Gastroesophageal sphincter (tissue), 4 donors: Measurements from ENCODE around the gene SMAD2. TPM values are rescaled to one million over a fixed set of nuclear protein-coding genes. Genes with fewer than 3 reads are reported as not detected.

ENCODE experiments used
- ATAC-seq: fragments of 150-250 bp; one replicate; pipeline ENCODE4 v1.9.1; 2016; ENCODE audit warnings: mild to moderate bottlenecking, moderate library complexity
- H3K27ac ChIP-seq, 4 donors: fragments of 200-600 bp; sonication (generic) in 3 of 4; 1 replicate in 3 of 4; 2 replicates in 1 of 4; pipeline ENCODE4 v1.5.1; 2016 to 2019
- H3K27me3 ChIP-seq: fragments of 200-600 bp; sonication (generic); one replicate; pipeline ENCODE4 v1.5.1; 2019
- H3K36me3 ChIP-seq, 2 donors: fragments of 200-600 bp; sonication (generic); one replicate each; pipeline ENCODE4 v1.5.1; 2019; ENCODE audit warnings: control low read depth in 1 of 2
- H3K4me1 ChIP-seq, 3 donors: fragments of 200-600 bp; sonication (generic); 1 replicate in 2 of 3; 2 replicates in 1 of 3; pipeline ENCODE4 v1.5.1; 2016 to 2019; ENCODE audit warnings: control low read depth in 2 of 3
- H3K4me3 ChIP-seq, 2 donors: fragments of 200-600 bp; sonication (generic); one replicate each; pipeline ENCODE4 v1.5.1; 2019; ENCODE audit warnings: mild to moderate bottlenecking in 1 of 2, moderate library complexity in 1 of 2
- H3K9me3 ChIP-seq, 3 donors: fragments of 200-600 bp; sonication (generic); one replicate each; pipeline ENCODE4 v1.5.1; 2017 to 2019; ENCODE audit warnings: control low read depth in 2 of 3
- EP300 ChIP-seq: sonication (generic); formaldehyde crosslinking; IDR thresholded peaks from one replicate; pipeline ENCODE4 v1.6.1; 2017; ENCODE audit warnings: antibody characterized with exemption, mild to moderate bottlenecking
- POLR2A ChIP-seq, 2 donors: fragments of 450-650 bp; IDR thresholded peaks; one replicate each; pipeline ENCODE4 v1.6.1; 2017; ENCODE audit warnings: antibody characterized with exemption in 2 of 2, mild to moderate bottlenecking in 2 of 2, moderate library complexity in 1 of 2
- POLR2AphosphoS5 ChIP-seq: sonication (generic); formaldehyde crosslinking; IDR thresholded peaks from one replicate; pipeline ENCODE4 v1.6.1; 2017; ENCODE audit warnings: antibody characterized with exemption
- WGBS, 2 donors: methylation state at CpG; one replicate each; pipeline ENCODE4 v1.1.5; 2018; ENCODE audit warnings: low coverage in 1 of 2; 5-methylcytosine and 5-hydroxymethylcytosine counted together
- total RNA-seq, 4 donors: library from RNA; depleted of rRNA; stranded (reverse); fragments of >200 nt; gene quantifications; one replicate each; pipeline ENCODE4 v1.1.0, GENCODE V29; 2016
- TF ChIP-seq, protein P1 (sequence below), 4 experiments: fragments of 200-600 bp in 2 of 4; fragments of 450-650 bp in 2 of 4; sonication (generic) in 1 of 4; IDR thresholded peaks; one replicate each; pipeline ENCODE4 v1.5.1; 2017 to 2019; ENCODE audit warnings: antibody characterized with exemption in 4 of 4, mild to moderate bottlenecking in 2 of 4, moderate library complexity in 2 of 4

The SMAD2 gene
- total RNA-seq, 4 donors from 2014 or later: 76.5 to 143 (median 109) TPM

DNA sequence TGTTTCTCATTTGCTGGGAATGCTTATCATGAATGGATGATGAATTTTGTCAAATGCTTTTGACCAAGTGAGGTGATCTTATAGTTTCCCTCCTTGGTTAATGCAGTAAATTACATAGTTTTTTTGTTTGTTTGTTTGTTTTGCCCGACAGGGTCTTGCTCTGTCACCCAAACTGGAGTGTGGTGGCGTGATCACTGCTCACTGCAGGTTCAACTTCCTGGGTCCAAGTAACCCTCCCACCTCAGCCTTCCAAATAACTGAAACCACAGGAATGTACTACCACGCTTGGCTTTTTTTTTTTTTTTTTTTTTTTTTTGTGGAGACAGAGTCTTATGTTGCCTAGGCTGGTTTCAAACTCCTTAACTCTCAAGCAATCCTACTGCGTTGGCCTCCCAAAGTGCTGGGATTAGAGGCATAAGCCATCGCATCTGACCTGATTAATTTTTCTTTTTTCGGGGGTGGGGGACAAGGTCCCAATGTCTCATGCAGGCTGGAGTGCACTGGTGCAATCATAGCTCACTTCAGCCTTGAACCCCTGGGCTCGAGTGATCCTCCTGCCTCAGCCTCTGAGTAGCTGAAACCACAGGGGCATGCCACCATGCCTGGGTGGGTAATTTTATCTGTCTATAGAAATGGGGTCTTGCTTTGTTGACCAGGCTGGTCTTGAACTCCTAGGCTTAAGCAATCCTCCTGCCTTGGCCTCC is 48.6 kb downstream of the SMAD2 start:
- peaks cover 0 to 8% (median 4%) of the 10 kb centered on the region in 3 donors for H3K4me1 ChIP-seq
- H3K4me3 ChIP-seq: no peak overlapping the region
- TF ChIP-seq EP300 (no peak), POLR2AphosphoS5 (no peak), POLR2A (IDR thresholded peaks at IDR 0.05) (no peak)
- TF ChIP-seq, protein P1, sequence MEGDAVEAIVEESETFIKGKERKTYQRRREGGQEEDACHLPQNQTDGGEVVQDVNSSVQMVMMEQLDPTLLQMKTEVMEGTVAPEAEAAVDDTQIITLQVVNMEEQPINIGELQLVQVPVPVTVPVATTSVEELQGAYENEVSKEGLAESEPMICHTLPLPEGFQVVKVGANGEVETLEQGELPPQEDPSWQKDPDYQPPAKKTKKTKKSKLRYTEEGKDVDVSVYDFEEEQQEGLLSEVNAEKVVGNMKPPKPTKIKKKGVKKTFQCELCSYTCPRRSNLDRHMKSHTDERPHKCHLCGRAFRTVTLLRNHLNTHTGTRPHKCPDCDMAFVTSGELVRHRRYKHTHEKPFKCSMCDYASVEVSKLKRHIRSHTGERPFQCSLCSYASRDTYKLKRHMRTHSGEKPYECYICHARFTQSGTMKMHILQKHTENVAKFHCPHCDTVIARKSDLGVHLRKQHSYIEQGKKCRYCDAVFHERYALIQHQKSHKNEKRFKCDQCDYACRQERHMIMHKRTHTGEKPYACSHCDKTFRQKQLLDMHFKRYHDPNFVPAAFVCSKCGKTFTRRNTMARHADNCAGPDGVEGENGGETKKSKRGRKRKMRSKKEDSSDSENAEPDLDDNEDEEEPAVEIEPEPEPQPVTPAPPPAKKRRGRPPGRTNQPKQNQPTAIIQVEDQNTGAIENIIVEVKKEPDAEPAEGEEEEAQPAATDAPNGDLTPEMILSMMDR (IDR thresholded peaks at IDR 0.05): no peak
- ATAC-seq: no peak
- H3K27me3 ChIP-seq: no peaks in the 10 kb centered on the region
- WGBS, 2 donors: 76 to 89% methylated on average over 3 to 5 of the region's 7 CpGs
- peaks cover 0 to 20% of the 10 kb centered on the region in 2 donors for H3K36me3 ChIP-seq
- H3K27ac ChIP-seq: no peak overlapping the region
- H3K9me3 ChIP-seq: no peaks in the 10 kb centered on the region

DNA sequence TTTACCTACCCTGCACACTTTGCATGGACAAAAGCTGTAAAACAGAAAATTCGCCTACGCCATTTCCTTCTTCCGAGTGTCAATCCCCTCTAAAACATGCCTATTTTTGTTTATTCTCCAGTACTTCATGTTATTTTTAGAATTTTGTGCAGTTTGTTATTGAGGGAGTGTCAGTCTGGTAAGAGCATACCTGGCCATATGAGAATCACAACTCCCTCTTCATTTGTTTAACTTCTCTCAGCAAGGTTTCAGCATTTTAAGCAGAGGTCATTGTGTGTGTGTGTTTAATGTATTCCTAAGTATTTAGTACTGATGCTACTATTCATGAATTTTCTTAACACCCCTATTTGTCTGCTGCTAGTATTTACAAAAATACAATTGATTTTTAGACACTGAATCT is 49.4 kb downstream of the SMAD2 start:
- no peak for ATAC-seq

DNA sequence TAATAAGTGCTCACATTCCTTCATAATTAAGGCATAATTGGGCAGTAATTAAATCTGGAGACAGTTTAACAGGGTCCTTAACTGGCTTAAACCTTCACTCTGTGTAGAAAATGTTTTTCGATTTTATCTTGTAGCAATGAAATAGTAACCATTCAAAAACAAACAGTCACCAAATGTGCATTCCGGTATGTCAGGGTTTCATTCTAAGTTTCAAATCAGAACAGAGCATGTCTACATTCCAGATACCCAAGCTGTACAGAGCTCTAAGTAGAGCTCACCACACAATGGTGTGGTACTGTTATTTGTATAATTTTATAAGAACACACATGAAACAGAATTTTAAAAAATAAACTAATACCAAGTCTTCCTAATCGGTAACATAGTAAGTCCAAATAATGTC is 52.6 kb downstream of the SMAD2 start:
- no peak overlapping the region for H3K4me3 ChIP-seq
- no peaks in the 10 kb centered on the region for H3K9me3 ChIP-seq
- peaks cover 0 to 12% (median 0%) of the 10 kb centered on the region in 3 donors for H3K4me1 ChIP-seq
- H3K27ac ChIP-seq: no peak overlapping the region
- ATAC-seq: no peak
- H3K36me3 ChIP-seq: peaks cover 0 to 20% of the 10 kb centered on the region in 2 donors
- no peaks in the 10 kb centered on the region for H3K27me3 ChIP-seq
- TF ChIP-seq POLR2AphosphoS5 (no peak), EP300 (no peak), POLR2A (IDR thresholded peaks at IDR 0.05) (no peak)
- TF ChIP-seq, protein P1 (IDR thresholded peaks at IDR 0.05): no peak
- WGBS, 2 donors: 81 to 82% methylated on average over 3 of the region's 3 CpGs

More for the DNA sequence above, 49.4 kb downstream of the SMAD2 start:
- Histone ChIP-seq H3K27ac (no peak overlapping the region), H3K4me1 (peaks cover 0 to 8% (median 4%) of the 10 kb centered on the region in 3 donors), H3K9me3 (no peaks in the 10 kb centered on the region), H3K4me3 (no peak overlapping the region), H3K27me3 (no peaks in the 10 kb centered on the region), H3K36me3 (peaks cover 0 to 20% of the 10 kb centered on the region in 2 donors)
- 87 to 88% methylated on average over 3 of the region's 3 CpGs for WGBS, 2 donors
- no peak for TF ChIP-seq EP300

DNA sequence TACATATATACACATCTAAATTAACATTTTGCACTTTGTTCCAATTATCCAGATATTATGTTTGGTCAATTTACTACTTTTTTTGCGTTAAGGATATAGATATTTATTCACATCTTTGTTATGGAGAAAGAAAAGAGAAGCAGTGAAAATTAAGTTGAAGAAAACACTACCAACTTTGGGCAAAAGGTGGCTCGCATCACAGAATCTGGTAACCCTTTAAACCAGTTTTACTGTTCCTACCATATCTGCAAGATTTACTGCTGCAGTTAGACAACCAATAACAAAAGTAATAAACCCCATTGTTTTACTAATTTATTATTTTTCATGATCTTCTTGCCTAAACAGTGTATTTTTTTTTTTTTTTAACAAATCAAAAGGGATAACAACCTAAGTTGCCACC is 53.6 kb downstream of the SMAD2 start:
- H3K27ac ChIP-seq: no peak overlapping the region
- H3K36me3 ChIP-seq: peaks cover 0 to 16% of the 10 kb centered on the region in 2 donors
- TF ChIP-seq POLR2AphosphoS5 (no peak), EP300 (no peak), POLR2A (IDR thresholded peaks at IDR 0.05) (no peak)
- TF ChIP-seq, protein P1 (IDR thresholded peaks at IDR 0.05): no peak
- ATAC-seq: no peak
- H3K4me3 ChIP-seq: no peak overlapping the region
- peaks cover 0 to 21% (median 0%) of the 10 kb centered on the region in 3 donors for H3K4me1 ChIP-seq
- no peaks in the 10 kb centered on the region for H3K27me3 ChIP-seq
- no peaks in the 10 kb centered on the region for H3K9me3 ChIP-seq
- WGBS, 2 donors: 94 to 100% methylated on average over 1 to 2 of the region's 2 CpGs

DNA sequence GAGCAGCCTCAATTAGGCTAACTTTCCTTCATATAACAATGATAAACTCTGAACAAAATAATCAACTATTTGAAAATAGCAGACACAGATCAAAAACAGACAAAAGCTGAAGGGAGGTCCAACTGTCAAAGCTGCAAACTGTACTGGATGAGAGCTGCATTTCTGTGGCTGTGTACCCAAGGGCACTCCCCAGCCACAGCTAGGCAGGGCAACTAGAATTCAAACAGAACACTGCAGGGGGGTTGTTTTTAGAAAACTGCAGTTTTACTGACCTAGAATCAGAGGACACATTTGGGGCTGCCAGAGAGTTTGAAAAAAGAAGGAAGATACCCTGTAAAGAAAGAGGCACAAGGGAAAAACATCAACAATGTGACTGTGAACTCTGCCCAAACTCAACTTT is 56.8 kb downstream of the SMAD2 start:
- H3K27me3 ChIP-seq: no peaks in the 10 kb centered on the region
- H3K27ac ChIP-seq: no peak overlapping the region
- no peak for TF ChIP-seq EP300
- TF ChIP-seq POLR2A (IDR thresholded peaks at IDR 0.05): no peak
- TF ChIP-seq, protein P1 (IDR thresholded peaks at IDR 0.05): no peak
- TF ChIP-seq POLR2AphosphoS5: no peak
- H3K36me3 ChIP-seq: peaks cover 0 to 2% of the 10 kb centered on the region in 2 donors
- H3K9me3 ChIP-seq: no peaks in the 10 kb centered on the region
- no peak overlapping the region for H3K4me3 ChIP-seq
- no peak for ATAC-seq
- H3K4me1 ChIP-seq: peaks cover 4 to 47% (median 4%) of the 10 kb centered on the region in 3 donors
